UCSD-AML1 (cell line): Measurements from ENCODE around the gene ROPN1.
"Not testable (repeated sequence)": the region's sequence is repeated elsewhere in the genome, so short reads cannot be mapped to it uniquely, and the experiment has no call there.

Experiments
- DNase-seq: peaks from one replicate; lab custom pipeline; 2025; ENCODE audit not compliant: unreplicated experiment; lab: John Stamatoyannopoulos, UW

The ROPN1 gene

GRCh38 chr3:123991730-123992588 lies at the start of gene ROPN1:
ROPN1 (minus strand) TSS chr3:123992124; CDS start chr3:123980481, 11,643 bp downstream.
- not testable (repeated sequence) for DNase-seq

DNA sequence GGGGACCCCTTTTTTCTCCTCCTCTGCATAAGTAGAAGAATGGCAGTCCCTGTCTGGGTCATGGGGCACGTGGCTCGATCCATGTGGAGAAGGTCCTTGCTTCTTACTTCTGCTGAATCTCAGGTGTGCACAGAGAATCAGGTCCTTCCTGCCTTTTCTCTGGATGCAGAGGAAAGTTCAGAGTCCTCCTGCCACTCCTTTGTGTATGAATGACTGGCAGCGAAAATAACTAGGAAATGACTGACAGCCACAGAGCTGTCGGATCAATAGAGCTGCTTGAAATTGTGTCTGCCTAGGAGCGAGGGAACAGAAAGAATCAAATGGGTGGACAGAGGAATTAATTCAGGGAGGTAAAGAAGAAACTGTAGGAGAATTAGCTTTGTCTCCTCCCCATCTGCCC lies 49.6 kb upstream of the ROPN1 start:
- DNase-seq, result no peak

DNA sequence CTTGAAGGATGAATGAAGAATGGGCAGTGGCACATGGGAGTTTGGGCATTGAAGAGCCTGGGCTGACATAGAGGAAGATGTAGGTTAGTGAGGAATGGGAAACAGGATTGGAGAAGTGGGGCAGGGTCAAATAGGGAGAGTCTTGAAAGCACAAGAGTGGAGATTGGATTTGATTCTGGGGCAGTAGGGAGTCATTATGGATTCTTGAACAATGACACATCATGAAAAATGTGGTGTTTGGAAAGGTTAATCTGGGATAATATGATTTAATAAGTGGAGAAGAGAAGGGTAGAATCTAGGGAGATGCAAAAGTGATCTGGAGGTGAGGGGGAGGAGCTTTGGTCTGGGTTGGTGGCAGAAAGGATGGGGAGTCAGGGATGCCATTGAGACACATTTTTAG lies 45.4 kb upstream of the ROPN1 start:
- DNase-seq, result no peak

DNA sequence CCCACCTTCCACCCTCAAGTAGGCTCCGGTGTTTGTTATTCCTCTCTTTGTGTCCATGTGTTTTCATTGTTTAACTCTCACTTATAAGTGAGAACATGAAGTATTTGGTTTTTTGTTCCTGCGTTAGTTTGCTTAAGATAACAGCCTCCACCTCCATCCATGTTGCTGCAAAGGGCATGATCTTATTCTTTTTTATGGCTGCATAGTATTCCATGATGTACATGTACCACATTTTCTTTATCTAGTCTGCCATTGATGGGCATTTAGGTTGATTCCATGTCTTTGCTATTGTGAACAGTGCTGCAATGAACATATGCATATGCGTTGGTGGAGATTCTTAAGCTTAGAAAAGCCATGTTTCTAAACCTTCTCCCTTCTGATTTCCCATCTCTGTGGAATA lies 44.3 kb upstream of the ROPN1 start:
- DNase-seq, result not testable (repeated sequence)

GRCh38 chr3:124035463-124036121 lies 43.7 kb upstream of the ROPN1 start:
- DNase-seq, result no peak

DNA sequence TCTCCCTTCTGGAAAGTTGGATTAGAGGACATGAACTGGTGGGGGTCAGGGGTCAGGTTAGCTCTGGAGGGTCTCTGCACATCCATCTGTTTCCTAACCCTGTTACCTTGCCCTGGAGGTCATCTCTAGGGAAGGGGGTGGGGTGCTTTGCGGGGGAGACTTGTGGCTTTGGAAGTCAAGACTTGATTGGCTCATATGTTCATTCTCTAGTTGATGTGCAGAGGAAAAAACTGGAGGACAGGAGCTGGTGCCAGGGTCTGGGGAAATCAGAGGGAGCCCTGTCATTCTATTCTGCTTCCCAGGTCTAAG lies 42.9 kb upstream of the ROPN1 start:
- no peak for DNase-seq

GRCh38 chr3:124034016-124034843 lies 42.3 kb upstream of the ROPN1 start:
- no peak for DNase-seq

GRCh38 chr3:124033360-124034015 lies 41.6 kb upstream of the ROPN1 start, which contains the start of gene KALRN:
KALRN (plus strand) TSS chr3:124033369.
- no peak for DNase-seq

GRCh38 chr3:124032881-124033359 lies 41.0 kb upstream of the ROPN1 start:
- peak; percentile 66 for DNase-seq

DNA sequence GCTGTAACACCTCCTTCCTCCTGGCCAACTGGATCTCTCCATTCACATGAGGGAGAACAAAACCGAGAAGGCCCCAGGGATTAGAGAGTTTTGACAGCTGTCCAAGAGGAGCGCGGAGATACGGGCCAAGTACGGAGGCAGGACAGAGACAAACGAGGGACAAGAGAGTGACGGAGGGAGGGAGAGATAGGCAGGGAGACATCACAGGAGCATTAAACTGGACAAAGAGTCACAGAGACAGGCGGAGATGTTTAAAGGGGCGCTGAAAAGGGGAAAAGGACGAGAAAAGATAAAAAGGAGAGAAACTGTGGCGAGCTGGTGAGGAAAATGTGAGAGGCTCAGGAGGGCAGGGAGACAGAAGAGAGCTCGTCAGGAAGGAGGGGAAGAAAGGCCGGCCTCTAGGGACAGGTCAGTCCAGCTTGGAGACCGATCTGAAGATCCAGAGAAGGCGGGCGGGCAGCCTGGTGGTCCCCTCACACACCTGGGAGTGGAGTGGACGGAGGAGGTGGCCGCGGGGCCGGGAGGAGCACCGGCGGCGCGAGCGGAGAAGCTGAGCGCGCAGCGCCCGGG lies 40.5 kb upstream of the ROPN1 start:
- DNase-seq, result no peak

- DNase-seq, result no peak
Measured at GRCh38 chr3:124026516-124026915, 34.6 kb upstream of the ROPN1 start.

DNA sequence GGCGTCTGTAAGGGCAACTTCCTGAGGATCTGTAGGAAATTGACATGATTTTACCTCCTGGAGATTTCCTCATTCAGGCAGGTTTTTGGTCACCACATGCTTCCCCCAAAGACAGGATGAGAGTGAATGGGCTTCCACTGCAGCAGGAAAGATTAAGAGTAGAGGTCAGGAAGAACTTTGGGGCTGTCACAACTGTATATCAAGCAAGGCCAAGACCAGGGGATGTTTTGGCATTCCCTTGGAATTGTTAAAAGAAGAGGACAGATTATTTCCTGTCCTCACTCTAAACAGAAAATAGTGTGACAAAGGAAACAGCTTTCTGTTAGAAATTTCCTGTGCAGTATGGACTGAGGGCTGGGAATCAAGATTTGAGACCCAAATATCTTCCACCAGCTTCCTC lies 31.6 kb upstream of the ROPN1 start:
- not testable (repeated sequence) for DNase-seq

- no peak for DNase-seq
Measured at GRCh38 chr3:124019291-124019690, 27.4 kb upstream of the ROPN1 start.

DNA sequence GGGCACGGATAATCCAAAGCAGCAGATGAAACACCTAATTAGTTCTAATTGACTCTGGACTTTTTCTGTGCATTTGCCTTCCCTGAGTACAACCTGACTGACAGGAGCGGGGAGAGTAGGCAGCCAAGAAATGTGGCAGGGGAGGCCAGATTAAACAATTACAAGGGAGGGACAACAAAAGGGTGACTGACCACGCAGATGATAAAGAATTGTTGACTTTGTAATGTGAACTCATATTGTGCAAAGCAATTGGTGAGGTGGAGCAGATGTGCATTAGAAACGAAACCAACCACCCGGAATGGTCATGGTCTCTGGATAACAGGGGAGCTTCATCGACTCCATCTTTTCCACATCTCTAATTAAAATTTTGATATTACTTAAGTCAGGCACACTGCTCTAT lies 25.6 kb upstream of the ROPN1 start:
- DNase-seq, result not testable (repeated sequence)

GRCh38 chr3:124016483-124016882 lies 24.6 kb upstream of the ROPN1 start:
- DNase-seq, result peak; percentile 18

GRCh38 chr3:124014366-124014942 lies 22.5 kb upstream of the ROPN1 start:
- no peak for DNase-seq

DNA sequence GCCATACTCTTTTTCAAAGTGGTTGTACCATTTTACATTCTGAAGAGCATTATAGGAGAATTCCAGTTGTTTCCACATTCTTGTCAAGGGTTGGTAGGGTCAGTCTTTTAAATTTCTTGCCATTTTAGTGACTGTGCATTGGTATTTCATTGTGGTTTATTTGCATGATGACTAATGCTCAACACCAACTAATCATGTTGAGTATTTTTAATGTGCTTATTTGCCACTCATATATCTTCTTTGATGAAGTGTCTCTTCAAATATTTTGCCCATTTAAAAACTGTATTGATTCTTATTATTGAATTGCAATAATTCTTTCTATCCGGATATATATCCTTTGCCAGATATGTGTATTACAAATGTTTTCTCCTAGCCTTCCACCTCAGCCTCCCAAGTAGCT lies 16.4 kb upstream of the ROPN1 start:
- not testable (repeated sequence) for DNase-seq

DNA sequence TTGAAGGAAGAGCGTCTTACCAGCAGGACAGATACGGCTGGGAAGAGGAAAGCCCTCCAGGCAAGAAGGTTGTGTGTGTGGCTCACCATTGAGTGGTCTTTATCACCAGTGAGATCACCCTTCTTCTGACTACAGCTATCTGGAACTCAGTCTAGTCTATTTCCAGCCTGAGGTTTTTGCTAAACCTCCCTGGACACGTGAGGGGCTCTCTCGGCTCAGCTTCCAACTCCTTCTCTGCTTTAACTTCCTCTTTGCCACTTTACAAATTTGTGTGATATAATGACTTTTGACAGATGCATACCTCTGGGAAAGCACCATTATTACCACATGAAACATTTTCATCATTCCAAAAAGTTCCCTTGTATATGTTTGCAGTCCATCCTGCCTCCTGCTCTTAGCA lies 15.3 kb upstream of the ROPN1 start:
- no peak for DNase-seq

DNA sequence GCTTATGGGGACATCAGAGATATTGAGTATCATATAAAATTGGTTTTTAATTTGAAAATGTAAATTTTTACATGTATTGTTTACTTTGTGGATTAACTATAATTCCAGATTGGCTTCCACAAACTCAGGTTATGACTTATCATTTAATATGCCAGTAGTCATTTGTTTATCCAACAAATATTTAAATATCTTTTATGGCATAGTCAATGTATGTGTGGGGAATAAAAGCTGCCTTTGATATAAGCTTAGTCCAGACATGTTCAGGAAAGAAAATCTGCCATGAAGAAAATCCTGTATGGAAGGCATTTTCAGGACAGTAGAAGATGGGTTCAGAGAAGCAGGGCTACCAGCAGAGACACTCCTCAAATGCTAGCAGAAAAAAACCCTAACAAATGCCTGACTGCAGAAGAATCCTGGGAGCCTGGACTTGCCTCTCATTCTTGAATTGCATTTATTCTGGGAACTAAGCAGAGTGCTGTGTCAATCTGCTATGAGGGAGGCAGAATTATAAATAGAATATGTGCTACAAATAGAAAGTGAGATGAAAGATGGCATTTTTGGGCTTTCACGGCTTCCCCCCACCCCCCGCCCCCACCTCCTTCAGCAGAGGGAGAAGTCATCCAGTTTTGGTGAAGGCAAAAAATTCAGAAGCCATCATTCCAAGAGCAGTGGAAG lies 10.6 kb upstream of the ROPN1 start:
- not testable (repeated sequence) for DNase-seq

DNA sequence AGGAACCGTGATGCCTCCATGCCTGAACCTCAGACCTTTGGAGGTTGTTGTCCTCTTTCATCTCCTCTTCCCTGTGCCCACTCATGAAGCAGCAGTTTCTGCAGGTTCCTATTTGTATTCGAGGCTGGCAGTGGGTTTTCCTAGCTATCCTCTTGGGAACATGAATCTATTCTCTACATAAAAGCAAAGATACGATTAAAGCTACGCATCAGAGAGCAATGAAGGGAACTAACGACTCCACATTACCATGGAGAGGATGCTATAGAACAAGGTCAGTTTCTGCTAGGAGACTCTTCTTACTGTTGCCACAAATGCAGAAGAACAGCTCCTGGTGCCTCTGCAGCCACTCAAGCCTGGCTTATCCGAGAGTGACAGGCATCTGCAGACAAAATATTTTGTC lies 9.4 kb upstream of the ROPN1 start:
- DNase-seq, result not testable (repeated sequence)
